Measurements from ENCODE around the gene RASA3. TPM values are rescaled to one million over a fixed set of nuclear protein-coding genes. Genes with fewer than 3 reads are reported as not detected.

Gene RASA3
- total RNA-seq, 1 experiment from 2014 or later: 18.6 TPM

- no peaks in the 10 kb centered on the region for H4K20me1 ChIP-seq (ENCODE audit: insufficient read depth)
- intact Hi-C loops (cut with micrococcal nuclease): no loop called here
- H3K9me3 ChIP-seq (ENCODE audit: control insufficient read depth in 1 of 2, insufficient read depth in 1 of 2, low read depth in 1 of 2, low read length in 2 of 2): no peaks in the 10 kb centered on the region
- TF ChIP-seq EZH2 (IDR thresholded peaks at IDR 0.05): no peak
- no peak for TF ChIP-seq POLR2A (IDR thresholded peaks at IDR 0.05; ENCODE audit: borderline replicate concordance, extremely low read depth, insufficient read depth, insufficient read length)
- TF ChIP-seq EGR1 (IDR thresholded peaks at IDR 0.05; ENCODE audit: low read depth): no peak
- TF ChIP-seq CBX3 (IDR thresholded peaks at IDR 0.05; ENCODE audit: low read depth): no peak
- TF ChIP-seq, protein P1, sequence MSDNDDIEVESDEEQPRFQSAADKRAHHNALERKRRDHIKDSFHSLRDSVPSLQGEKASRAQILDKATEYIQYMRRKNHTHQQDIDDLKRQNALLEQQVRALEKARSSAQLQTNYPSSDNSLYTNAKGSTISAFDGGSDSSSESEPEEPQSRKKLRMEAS (IDR thresholded peaks at IDR 0.05): no peak
- TF ChIP-seq, protein P2, sequence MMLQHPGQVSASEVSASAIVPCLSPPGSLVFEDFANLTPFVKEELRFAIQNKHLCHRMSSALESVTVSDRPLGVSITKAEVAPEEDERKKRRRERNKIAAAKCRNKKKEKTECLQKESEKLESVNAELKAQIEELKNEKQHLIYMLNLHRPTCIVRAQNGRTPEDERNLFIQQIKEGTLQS (IDR thresholded peaks at IDR 0.05): no peak
- no peak for TF ChIP-seq ZNF274 (IDR thresholded peaks at IDR 0.05; ENCODE audit: low read depth, low read length)
- TF ChIP-seq YY1 (IDR thresholded peaks at IDR 0.05; ENCODE audit: extremely low read depth, insufficient replicate concordance, low read depth, low read length): no peak
- TF ChIP-seq POLR2AphosphoS5 (IDR thresholded peaks at IDR 0.05; ENCODE audit: low read depth, low read length): no peak
- TF ChIP-seq CTCF (IDR thresholded peaks at IDR 0.05 in 2 of 3, conservative IDR thresholded peaks at IDR 0.05 in 1 of 3; ENCODE audit: borderline replicate concordance in 1 of 3, insufficient read depth in 1 of 3, low read depth in 2 of 3, low read length in 2 of 3): no peak
- TF ChIP-seq ELF1 (IDR thresholded peaks at IDR 0.05; ENCODE audit: borderline replicate concordance, low read depth): no peak
- no peak for TF ChIP-seq EZH2phosphoT487 (IDR thresholded peaks at IDR 0.05; ENCODE audit: borderline replicate concordance)
- no peak for TF ChIP-seq TCF7L2 (IDR thresholded peaks at IDR 0.05; ENCODE audit: borderline replicate concordance, extremely low read depth, insufficient read depth, insufficient read length)
- TF ChIP-seq ZFX (IDR thresholded peaks at IDR 0.05): no peak
- TF ChIP-seq JUND (IDR thresholded peaks at IDR 0.05): no peak
- TF ChIP-seq SRF (IDR thresholded peaks at IDR 0.05; ENCODE audit: low read depth): no peak
- no TSS peak for BruUV-seq (replicated peaks)
- ChIA-PET CTCF (interaction anchor here (1.2 kb wide), 1 partner anchor 246 kb away, joined by 3 read pairs; no protein-coding TSS in a partner anchor), RAD21 (ENCODE audit: low non-redundant PET in 1 of 2, low total read pairs in 2 of 2, uncharacterized antibody in 2 of 2, unreplicated experiment in 2 of 2) (no interaction called here), POLR2A (no interaction called here)
- no peak for DNase-seq (ENCODE audit: low read depth, low spot score)
- no peaks in the 10 kb centered on the region for H3K4me1 ChIP-seq (ENCODE audit: control insufficient read depth in 1 of 2, insufficient read depth in 2 of 2, low read length in 2 of 2)
- H3K36me3 ChIP-seq (ENCODE audit: control insufficient read depth in 1 of 2, insufficient read depth in 2 of 2, low read length in 2 of 2): no peaks in the 10 kb centered on the region; a peak in 1 of 4 replicates
- no peak overlapping the region for H3K9ac ChIP-seq (ENCODE audit: low read length)
- H3K79me2 ChIP-seq (ENCODE audit: insufficient read depth, low read length): no peaks in the 10 kb centered on the region
- H3K27me3 ChIP-seq (ENCODE audit: insufficient read depth, low read length): no peaks in the 10 kb centered on the region
- H3K4me2 ChIP-seq (ENCODE audit: low read length): no peak overlapping the region
- no peak overlapping the region for H3K4me3 ChIP-seq (replicated peaks in 1 of 2; ENCODE audit: low read depth in 1 of 2, low read length in 2 of 2)
- no peak overlapping the region for H3K27ac ChIP-seq (ENCODE audit: low read depth, low read length)
- no peaks in the 10 kb centered on the region for H3K9me2 ChIP-seq (ENCODE audit: insufficient read depth)
- no peak overlapping the region for H2AFZ ChIP-seq (ENCODE audit: low read depth, low read length, poor library complexity, severe bottlenecking)
- no peak for ATAC-seq
Measured at GRCh38 chr13:113969973-113970611, 162.3 kb downstream of the RASA3 start.

Data from HCT116 (cell line).